Gastroesophageal sphincter (tissue), 3 donors: ENCODE data around the gene EIF5.

ENCODE experiments used
- EP300 ChIP-seq: sonication (generic); formaldehyde crosslinking; IDR thresholded peaks from one replicate; pipeline ENCODE4 v1.6.1; 2017; ENCODE audit warnings: antibody characterized with exemption, mild to moderate bottlenecking
- POLR2A ChIP-seq, 2 donors: fragments of 450-650 bp; IDR thresholded peaks; one replicate each; pipeline ENCODE4 v1.6.1; 2017; ENCODE audit warnings: antibody characterized with exemption in 2 of 2, mild to moderate bottlenecking in 2 of 2, moderate library complexity in 1 of 2
- TF ChIP-seq, protein P1 (sequence below), 4 experiments: fragments of 200-600 bp in 2 of 4; fragments of 450-650 bp in 2 of 4; sonication (generic) in 1 of 4; IDR thresholded peaks; one replicate each; pipeline ENCODE4 v1.5.1; 2017 to 2019; ENCODE audit warnings: antibody characterized with exemption in 4 of 4, mild to moderate bottlenecking in 2 of 4, moderate library complexity in 2 of 4

DNA sequence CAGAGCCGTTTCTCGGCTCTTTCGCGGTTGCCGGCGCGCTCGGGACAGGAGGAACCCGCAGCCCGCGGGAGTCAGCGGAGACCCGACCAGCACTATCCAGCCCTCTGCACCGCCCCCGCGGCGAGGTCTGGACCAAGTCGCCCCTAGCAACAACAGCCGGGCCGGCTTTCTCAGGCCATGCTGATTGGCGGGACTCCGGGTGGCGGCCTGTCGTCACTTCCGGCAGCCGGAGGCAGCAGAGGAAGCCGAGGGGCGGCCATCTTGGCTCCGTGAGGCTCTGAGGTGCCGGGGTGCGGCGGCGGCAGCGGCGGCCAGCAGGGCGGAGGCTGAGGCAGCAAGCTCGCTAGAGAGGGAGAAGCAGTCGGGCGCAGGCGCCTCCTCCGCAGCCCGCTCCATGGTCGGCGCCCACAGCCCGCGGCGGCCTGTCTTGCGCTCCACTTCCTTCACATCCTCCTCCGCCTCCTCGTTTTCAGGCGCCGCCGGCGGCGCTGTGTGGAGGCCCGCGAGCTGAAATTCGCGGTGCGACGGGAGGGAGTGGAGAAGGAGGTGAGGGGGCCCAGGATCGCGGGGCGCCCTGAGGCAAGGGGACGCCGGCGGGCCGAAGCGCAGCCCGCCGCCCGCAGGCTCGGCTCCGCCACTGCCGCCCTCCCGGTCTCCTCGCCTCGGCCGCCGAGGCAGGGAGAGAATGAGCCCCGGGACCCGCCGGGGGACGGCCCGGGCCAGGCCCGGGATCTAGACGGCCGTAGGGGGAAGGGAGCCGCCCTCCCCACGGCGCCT is 51.3 kb downstream of the EIF5 start, which contains the start of gene MARK3:
- TF ChIP-seq, protein P1, sequence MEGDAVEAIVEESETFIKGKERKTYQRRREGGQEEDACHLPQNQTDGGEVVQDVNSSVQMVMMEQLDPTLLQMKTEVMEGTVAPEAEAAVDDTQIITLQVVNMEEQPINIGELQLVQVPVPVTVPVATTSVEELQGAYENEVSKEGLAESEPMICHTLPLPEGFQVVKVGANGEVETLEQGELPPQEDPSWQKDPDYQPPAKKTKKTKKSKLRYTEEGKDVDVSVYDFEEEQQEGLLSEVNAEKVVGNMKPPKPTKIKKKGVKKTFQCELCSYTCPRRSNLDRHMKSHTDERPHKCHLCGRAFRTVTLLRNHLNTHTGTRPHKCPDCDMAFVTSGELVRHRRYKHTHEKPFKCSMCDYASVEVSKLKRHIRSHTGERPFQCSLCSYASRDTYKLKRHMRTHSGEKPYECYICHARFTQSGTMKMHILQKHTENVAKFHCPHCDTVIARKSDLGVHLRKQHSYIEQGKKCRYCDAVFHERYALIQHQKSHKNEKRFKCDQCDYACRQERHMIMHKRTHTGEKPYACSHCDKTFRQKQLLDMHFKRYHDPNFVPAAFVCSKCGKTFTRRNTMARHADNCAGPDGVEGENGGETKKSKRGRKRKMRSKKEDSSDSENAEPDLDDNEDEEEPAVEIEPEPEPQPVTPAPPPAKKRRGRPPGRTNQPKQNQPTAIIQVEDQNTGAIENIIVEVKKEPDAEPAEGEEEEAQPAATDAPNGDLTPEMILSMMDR (IDR thresholded peaks at IDR 0.05): peak in 3 of 4 experiments; percentile 33 to 42 (median 36)
- TF ChIP-seq EP300: no peak
- TF ChIP-seq POLR2A (IDR thresholded peaks at IDR 0.05): peak; percentile 86 to 93
